GM19328 (cell line): ENCODE data around the gene MMD.
"Not testable (repeated sequence)": the region's sequence is repeated elsewhere in the genome, so short reads cannot be mapped to it uniquely, and the experiment has no call there.

Experiments
- ATAC-seq: cut with Tn5 transposase; IDR thresholded peaks from one replicate; pipeline ENCODE4 v1.9.1; 2021; ENCODE audit warnings: mild to moderate bottlenecking, moderate library complexity; ENCODE audit not compliant: unreplicated experiment

The MMD gene

DNA sequence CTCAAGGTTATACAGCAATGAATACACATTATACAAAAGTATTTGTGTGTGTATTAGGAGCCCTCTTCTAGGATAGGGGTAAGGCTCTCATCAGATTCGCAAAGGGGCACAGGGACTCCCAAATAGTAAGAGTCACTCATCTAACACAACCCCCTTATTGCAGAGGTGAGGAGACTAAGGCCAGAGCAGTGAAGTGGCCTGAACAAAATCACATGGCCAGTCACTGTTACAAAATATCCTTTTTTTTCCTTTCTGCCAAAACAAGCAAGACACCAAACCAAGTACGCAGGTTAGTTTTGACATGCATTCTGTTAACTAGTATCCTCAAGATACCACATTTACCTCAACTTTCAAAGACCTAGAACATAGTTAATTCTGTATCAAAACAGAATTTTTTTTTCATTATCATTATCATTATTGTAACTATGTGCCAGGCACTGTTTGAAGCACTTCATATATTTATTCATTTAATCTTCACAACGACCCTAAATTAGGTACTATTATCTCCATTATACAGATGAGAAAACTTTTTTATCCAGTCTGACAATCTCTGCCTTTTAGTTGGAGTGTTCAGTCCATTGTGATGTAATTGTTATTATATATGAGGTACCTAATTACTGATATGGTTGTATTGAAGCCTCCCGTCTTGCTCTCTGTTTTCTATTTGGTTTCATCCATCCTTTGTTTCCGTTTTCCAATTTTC is 25.7 kb downstream of the MMD start:
- no peak for ATAC-seq

GRCh38 chr17:55394357-55395021 is 27.1 kb downstream of the MMD start:
- ATAC-seq, result no peak

DNA sequence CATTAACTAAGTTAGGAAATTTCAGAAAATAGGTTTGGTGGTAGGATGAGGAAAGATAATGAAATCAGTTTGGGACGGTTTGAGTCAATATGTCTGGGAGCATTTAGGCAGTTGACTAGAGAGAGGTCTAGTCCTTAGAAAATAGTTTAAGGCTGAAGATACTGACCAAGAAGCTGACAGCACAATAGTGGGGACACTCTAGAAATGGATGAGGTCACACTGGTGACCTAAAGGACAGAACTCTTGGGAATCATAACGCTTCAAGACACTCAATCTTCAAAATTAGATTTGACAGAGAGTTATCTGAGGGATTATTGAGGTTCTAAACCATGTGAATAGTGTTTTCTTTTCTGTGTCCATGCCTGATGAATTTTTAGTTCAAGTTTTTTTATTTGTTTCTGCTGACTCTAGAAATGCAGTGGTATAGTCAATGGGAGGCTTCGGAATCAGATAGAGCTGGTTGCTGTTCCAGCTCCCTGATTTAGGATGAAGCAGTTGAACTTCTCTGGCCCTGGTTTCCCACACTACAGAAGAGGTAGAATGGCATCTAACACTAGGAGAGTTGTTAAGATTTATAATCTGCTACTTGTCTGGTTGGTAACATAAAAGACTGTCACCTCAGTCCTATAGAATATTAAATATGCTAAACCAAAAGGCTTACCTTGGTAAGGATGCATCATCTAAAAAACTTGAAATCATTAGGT is 29.7 kb downstream of the MMD start:
- no peak for ATAC-seq

GRCh38 chr17:55391244-55391757 is 30.3 kb downstream of the MMD start:
- no peak for ATAC-seq

DNA sequence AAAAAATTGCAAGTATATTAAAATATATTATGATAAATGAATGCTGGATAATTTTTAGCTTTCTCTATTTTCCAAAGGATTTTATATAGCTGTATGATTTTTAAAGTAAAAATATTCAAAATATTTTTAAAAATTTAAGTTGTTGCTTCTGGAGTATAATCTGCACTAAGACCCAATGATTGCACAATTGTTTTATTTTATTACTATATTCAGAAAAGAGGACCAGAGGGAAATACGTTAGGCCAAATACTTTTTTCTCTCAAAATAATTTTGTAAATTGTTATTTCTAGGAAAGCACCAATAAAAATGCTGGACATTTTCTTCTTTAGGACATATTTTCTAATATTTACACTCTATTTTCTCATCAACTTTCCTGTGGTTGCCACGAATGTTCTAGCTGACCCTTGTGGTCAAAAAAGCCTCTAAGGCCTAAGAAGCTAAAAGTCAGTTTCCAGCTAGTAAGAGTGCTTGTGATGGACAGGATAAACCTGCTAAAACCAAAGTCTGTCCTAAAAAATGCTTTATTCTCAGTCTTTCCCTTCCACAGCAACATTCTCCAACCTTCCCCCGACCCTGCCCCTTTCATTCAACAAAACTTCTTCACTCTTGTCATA is 31.2 kb downstream of the MMD start:
- no peak for ATAC-seq

GRCh38 chr17:55389715-55390114 is 31.9 kb downstream of the MMD start:
- ATAC-seq, result not testable (repeated sequence)

DNA sequence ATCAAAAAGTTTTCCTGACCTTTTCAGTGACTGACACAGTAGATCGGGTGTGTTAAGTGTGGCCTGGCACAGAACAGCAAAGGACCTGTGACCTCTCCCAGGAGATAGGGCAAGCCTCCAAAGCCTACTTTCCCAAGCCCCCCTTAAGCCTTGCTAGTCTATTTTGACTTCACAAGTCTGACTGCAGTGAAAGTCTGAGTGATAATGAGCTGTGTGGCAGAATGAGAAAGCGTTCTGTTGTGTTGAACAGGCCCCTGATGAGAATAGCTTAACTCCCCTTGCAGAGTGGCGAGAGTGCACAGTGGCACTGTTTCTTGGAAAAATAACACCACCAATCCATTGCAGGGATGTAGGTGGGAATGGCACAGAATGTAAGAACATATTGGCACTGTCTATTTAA is 32.8 kb downstream of the MMD start:
- no peak for ATAC-seq

- ATAC-seq, result no peak
Observed at GRCh38 chr17:55386796-55387332, 34.8 kb downstream of the MMD start.

DNA sequence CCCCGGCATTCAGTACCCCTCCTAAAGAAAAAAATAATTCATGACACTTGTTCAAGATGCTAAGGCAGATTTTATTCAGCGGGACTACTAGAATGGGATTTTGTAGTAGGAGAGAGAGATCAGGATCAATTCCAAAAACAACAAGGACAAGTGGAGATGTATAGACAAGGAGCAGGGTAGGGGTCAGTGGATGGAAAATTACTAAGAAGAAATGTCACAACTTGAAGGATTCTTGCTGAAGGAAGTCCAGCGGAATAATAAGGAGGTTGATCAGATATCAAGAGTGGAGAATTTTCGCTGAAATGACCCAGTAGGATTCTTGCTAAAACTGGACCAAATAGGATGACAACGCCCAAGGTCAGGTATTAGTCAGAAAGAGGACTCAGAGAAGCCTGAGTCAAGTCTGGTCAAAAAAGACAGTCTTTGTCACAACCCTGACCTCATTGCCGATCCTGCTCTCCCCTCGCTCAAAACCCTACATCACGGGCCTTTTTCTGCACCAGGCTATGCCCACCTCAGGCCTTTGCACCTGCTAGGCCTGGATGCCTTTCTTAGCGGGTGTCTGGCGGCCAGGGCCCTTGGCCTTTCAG is 36.9 kb downstream of the MMD start:
- no peak for ATAC-seq

DNA sequence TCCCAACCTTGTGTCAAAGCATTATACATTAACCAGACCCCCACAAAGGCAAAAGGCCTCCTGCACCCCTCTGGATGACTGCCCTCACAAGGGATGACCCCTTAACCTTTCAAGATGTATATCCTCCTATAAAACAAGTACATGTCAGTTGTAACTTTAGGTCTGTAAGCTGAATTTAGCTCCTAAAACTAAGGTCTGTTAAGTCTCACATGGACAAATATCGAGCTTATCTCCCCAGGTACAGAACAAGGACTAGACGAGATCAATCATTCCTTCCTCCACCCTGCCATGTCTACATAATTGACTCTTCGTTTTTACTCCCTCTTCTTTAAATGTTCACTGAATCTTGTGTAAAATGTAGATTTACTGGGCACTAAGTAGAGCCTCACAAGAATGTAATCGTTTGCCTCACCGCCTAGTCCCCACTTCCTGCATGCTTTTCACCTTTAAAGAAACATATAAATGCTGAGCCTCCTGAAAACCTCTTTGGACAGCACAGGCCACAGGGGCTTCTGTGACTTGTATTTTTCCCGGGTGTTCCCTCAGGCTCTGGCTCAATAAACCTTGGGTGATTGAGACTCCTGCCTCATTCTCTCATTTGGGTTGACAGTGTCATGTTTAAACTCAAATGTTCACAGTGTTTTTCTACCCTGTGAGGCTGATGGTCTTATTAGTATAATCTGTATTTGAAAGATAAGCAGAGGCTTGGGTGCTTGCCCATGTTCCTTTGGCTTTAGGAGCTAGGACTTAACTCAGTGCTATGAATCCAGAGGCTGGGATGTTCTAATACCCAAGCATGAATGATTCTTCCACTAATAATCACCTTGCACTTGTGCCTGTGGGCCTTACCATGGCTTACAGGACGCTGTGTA is 37.6 kb downstream of the MMD start:
- ATAC-seq, result no peak

- ATAC-seq, result no peak
Observed at GRCh38 chr17:55381017-55381770, 40.4 kb downstream of the MMD start.

- no peak for ATAC-seq
Observed at GRCh38 chr17:55377671-55378275, 43.9 kb downstream of the MMD start.

- ATAC-seq, result no peak
Observed at GRCh38 chr17:55368706-55369105, 52.9 kb downstream of the MMD start.

GRCh38 chr17:55366020-55366481 is 55.6 kb downstream of the MMD start:
- ATAC-seq, result no peak

GRCh38 chr17:55363033-55363432 is 58.6 kb downstream of the MMD start:
- ATAC-seq, result no peak

GRCh38 chr17:55360971-55361370 is 60.7 kb downstream of the MMD start:
- ATAC-seq, result no peak

GRCh38 chr17:55356434-55357328 is 65.0 kb downstream of the MMD start:
- ATAC-seq, result no peak

DNA sequence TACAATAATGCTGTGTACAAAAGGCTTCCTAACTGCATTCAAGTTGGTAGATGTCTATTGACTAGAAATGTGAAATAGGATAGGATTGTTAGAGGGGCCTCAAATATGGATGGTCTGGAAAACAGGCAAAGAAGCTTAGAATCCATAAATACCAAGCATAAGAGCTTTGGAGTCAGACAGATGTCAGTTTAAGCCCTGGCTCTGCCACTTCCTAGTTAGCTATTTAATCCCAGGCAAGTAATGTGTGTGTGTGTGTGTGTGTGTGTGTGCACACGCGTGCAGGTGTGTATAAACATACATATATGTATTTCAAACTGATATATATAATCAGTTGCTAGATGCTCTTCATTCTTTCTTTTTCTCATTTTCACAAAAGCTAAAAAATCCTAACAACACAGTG is 66.7 kb downstream of the MMD start:
- no peak for ATAC-seq
